ENCODE measurements around the gene TNFRSF11A. TPM values are rescaled to one million over a fixed set of nuclear protein-coding genes. Genes with fewer than 3 reads are reported as not detected.

TNFRSF11A gene
- total and polyA plus RNA-seq, 2 experiments from 2014 or later = 4.1 to 5.6 TPM

DNA sequence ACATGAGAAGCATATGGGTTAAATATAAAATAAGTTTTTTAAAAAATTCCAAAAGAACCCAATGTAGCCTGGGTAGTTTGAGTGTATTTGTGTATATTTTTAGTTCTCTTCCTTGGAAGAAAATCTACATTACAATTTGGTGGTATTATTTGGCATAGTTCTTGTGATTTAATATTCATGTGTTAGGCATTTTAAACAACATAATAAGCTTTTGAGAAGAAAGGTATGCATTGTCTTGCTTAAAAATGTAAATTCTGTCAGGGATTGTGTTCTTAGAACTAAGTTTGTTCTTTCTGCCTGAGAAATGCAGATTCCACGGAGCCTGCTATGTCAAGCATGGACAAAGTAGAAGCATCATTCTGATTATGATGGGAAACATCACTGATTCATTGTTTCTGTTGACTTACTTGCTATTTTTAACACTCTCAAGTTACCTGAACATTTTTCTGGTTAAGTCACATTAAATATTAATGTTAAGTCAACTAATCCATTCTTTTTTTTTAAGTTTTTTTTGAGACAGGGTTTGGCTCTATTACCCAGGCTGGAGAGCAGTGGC lies 49.4 kb downstream of the TNFRSF11A start:
- DNase-seq (ENCODE audit: low spot score) = no peak
- 74% methylated on average over 1 of the region's 1 CpG for WGBS (ENCODE audit: low lambda C conversion rate, missing lambda C conversion rate)
- Histone ChIP-seq H2AFZ (no peak overlapping the region), H4K20me1 (ENCODE audit: insufficient read depth, poor library complexity, severe bottlenecking) (no peaks in the 10 kb centered on the region), H3K4me2 (no peak overlapping the region), H3K9me2 (replicated peaks; ENCODE audit: insufficient read depth) (no peaks in the 10 kb centered on the region), H3K79me2 (no peaks in the 10 kb centered on the region), H3K27ac (no peak overlapping the region), H3K36me3 (replicated peaks; ENCODE audit: insufficient read depth, low read depth) (no peaks in the 10 kb centered on the region), H3K4me1 (ENCODE audit: insufficient read depth) (no peaks in the 10 kb centered on the region), H3K9me3 (ENCODE audit: low read depth) (no peaks in the 10 kb centered on the region), H3K4me3 (no peak overlapping the region), H3K27me3 (no peaks in the 10 kb centered on the region)
- TF ChIP-seq EZH2phosphoT487 (IDR thresholded peaks at IDR 0.05; ENCODE audit: low read depth, severe bottlenecking, unreplicated experiment) (no peak), EZH2 (IDR thresholded peaks at IDR 0.05; ENCODE audit: borderline replicate concordance) (no peak), CTCF (IDR thresholded peaks at IDR 0.05; ENCODE audit: poor library complexity) (no peak)

DNA sequence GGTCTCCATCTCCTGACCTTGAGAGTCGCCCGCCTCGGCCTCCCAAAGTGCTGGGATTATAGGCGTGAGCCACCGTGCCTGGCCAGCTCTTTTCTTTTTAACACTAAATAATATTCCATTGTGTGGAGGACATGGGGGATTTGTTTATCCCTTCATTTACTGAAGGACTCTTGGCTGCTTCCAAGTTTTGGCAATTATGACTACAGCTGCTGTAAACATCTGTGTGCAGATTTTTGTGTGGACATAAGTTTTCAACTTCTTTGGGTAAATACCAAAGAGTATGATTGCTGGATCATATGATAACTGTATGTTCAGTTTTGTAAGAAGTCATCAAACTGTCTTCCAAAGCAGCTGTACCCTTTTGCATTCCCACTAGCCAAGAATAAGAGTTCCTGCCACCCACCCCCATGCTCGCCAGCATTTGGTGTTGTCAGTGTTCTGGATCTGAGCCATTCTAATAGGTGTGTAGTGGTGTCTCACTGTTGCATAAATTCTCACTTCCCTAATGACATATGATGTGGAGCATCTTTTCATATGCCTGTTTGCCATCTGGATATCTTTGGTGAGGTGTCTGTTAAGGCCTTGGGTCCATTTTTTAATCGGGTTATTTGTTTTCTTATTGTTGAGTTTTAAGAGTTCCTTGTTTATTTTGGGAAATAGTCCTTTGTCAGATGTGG lies 52.2 kb downstream of the TNFRSF11A start:
- Histone ChIP-seq H3K4me2 (no peak overlapping the region), H4K20me1 (ENCODE audit: insufficient read depth, poor library complexity, severe bottlenecking) (no peaks in the 10 kb centered on the region), H3K4me3 (no peak overlapping the region), H3K36me3 (replicated peaks; ENCODE audit: insufficient read depth, low read depth) (no peaks in the 10 kb centered on the region), H2AFZ (no peak overlapping the region), H3K4me1 (ENCODE audit: insufficient read depth) (no peaks in the 10 kb centered on the region), H3K27ac (no peak overlapping the region), H3K9me3 (ENCODE audit: low read depth) (no peaks in the 10 kb centered on the region), H3K27me3 (no peaks in the 10 kb centered on the region), H3K9me2 (replicated peaks; ENCODE audit: insufficient read depth) (no peaks in the 10 kb centered on the region), H3K79me2 (no peaks in the 10 kb centered on the region)
- DNase-seq (ENCODE audit: low spot score) = no peak
- TF ChIP-seq EZH2 (IDR thresholded peaks at IDR 0.05; ENCODE audit: borderline replicate concordance) (no peak), EZH2phosphoT487 (IDR thresholded peaks at IDR 0.05; ENCODE audit: low read depth, severe bottlenecking, unreplicated experiment) (no peak), CTCF (IDR thresholded peaks at IDR 0.05; ENCODE audit: poor library complexity) (no peak)
- WGBS (ENCODE audit: low lambda C conversion rate, missing lambda C conversion rate) = 97% methylated on average over 7 of the region's 7 CpGs

DNA sequence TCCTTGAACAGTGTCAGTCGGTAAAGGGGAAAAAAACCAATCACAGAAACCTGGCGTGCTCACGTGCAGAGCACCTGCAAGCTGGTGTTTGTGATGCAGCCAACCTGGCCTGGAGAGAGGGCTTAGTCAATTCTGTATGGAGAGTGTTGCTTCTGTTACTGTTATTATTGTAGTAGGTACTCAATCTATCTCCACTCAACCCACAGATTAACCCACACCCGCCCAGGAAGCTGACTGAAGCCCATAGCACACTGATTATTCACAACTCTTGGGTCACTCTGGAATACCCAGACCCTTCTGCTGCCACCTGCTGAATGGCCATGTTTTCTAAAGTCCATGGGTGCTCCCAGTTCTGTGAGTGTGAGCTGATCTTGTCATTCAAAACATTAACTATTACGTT lies 53.9 kb downstream of the TNFRSF11A start:
- H3K4me3 ChIP-seq = no peak overlapping the region
- no peak overlapping the region for H3K27ac ChIP-seq
- peaks cover 5% of the 10 kb centered on the region for H3K27me3 ChIP-seq
- H3K4me1 ChIP-seq (ENCODE audit: insufficient read depth) = no peaks in the 10 kb centered on the region
- no peaks in the 10 kb centered on the region for H3K9me2 ChIP-seq (replicated peaks; ENCODE audit: insufficient read depth)
- no peaks in the 10 kb centered on the region for H3K9me3 ChIP-seq (ENCODE audit: low read depth)
- H3K36me3 ChIP-seq (replicated peaks; ENCODE audit: insufficient read depth, low read depth) = no peaks in the 10 kb centered on the region
- no peak overlapping the region for H2AFZ ChIP-seq
- no peak for DNase-seq (ENCODE audit: low spot score)
- 95% methylated on average over 5 of the region's 5 CpGs for WGBS (ENCODE audit: low lambda C conversion rate, missing lambda C conversion rate)
- H3K79me2 ChIP-seq = no peaks in the 10 kb centered on the region
- no peak for TF ChIP-seq EZH2phosphoT487 (IDR thresholded peaks at IDR 0.05; ENCODE audit: low read depth, severe bottlenecking, unreplicated experiment)
- TF ChIP-seq EZH2 (IDR thresholded peaks at IDR 0.05; ENCODE audit: borderline replicate concordance) = no peak
- no peak overlapping the region for H3K4me2 ChIP-seq
- H4K20me1 ChIP-seq (ENCODE audit: insufficient read depth, poor library complexity, severe bottlenecking) = no peaks in the 10 kb centered on the region

GRCh38 chr18:62381373-62381772 lies 56.3 kb downstream of the TNFRSF11A start:
- Histone ChIP-seq H3K36me3 (replicated peaks; ENCODE audit: insufficient read depth, low read depth) (no peaks in the 10 kb centered on the region), H3K4me3 (no peak overlapping the region), H3K4me1 (ENCODE audit: insufficient read depth) (no peaks in the 10 kb centered on the region), H4K20me1 (ENCODE audit: insufficient read depth, poor library complexity, severe bottlenecking) (no peaks in the 10 kb centered on the region), H3K9me3 (ENCODE audit: low read depth) (no peaks in the 10 kb centered on the region), H3K27ac (no peak overlapping the region), H3K79me2 (no peaks in the 10 kb centered on the region), H3K4me2 (no peak overlapping the region), H3K9me2 (replicated peaks; ENCODE audit: insufficient read depth) (no peaks in the 10 kb centered on the region), H2AFZ (no peak overlapping the region), H3K27me3 (peaks cover 5% of the 10 kb centered on the region)
- no peak for DNase-seq (ENCODE audit: low spot score)
- 80% methylated on average over 5 of the region's 5 CpGs for WGBS (ENCODE audit: low lambda C conversion rate, missing lambda C conversion rate)
- TF ChIP-seq EZH2 (IDR thresholded peaks at IDR 0.05; ENCODE audit: borderline replicate concordance) = no peak
- no peak for TF ChIP-seq CTCF (IDR thresholded peaks at IDR 0.05; ENCODE audit: poor library complexity)
- TF ChIP-seq EZH2phosphoT487 (IDR thresholded peaks at IDR 0.05; ENCODE audit: low read depth, severe bottlenecking, unreplicated experiment) = no peak

All from hepatocyte (in vitro differentiated cells).